ENCODE data around the gene OR10A4. TPM values are rescaled to one million over a fixed set of nuclear protein-coding genes. Genes with fewer than 3 reads are reported as not detected.
"Not testable (repeated sequence)": the region's sequence is repeated elsewhere in the genome, so short reads cannot be mapped to it uniquely, and the experiment has no call there.

OR10A4 gene
- polyA plus RNA-seq, 6 donors from 2014 or later: not detected

DNA sequence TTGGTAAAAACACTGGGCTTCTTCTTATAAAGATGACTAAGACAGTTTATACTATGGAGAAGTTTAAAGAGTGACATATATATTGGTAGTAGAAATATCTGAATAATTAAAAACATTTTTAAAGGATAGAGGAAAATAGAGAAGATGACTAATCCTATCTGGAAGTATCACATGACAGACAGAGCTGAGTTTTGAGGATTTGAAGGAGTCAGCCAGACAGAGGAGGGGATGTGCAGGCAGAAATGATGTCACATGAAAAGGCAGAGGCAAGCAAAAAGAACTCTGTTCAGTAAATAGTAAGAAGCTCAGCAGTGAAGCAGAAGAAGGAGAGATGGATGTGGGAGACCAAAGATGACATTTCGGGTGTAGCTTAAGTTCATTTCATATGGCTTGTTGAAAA lies 12.0 kb upstream of the OR10A4 start:
- H3K36me3 Mint-ChIP-seq: peaks cover 0 to 5% of the 10 kb centered on the region in 2 donors
- H3K4me3 Mint-ChIP-seq: no peak overlapping the region
- no peaks in the 10 kb centered on the region for H3K4me1 Mint-ChIP-seq
- ATAC-seq (ENCODE audit: low read depth in 2 of 2): no peak
- DNase-seq: no peak
- peaks cover 7 to 12% (median 8%) of the 10 kb centered on the region in 3 donors for H3K27me3 Mint-ChIP-seq
- no peak overlapping the region for H3K27ac Mint-ChIP-seq
- H3K9me3 Mint-ChIP-seq: peaks cover 3 to 11% (median 4%) of the 10 kb centered on the region in 7 donors

DNA sequence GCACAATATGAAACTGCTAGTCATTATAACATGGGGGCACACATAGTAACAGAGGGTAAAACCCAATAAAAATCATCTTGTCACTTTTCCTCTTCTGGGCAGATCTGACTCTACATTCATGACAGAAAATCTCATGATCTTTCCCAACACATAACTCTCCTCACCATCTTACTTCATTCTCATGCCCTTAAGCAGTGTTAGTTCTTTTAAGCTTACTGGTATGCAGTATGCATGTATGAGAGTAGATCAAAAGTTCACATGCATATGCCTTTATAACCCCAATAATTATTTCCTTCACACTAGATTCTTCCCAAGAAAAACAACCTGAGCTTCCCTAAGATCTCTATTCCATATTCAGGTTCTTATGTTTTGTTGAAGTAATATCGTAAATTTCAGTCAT lies 5.1 kb upstream of the OR10A4 start:
- no peaks in the 10 kb centered on the region for H3K9me3 Mint-ChIP-seq
- peaks cover 26 to 33% (median 27%) of the 10 kb centered on the region in 3 donors for H3K27me3 Mint-ChIP-seq
- H3K4me3 Mint-ChIP-seq: no peak overlapping the region
- ATAC-seq (ENCODE audit: low read depth in 2 of 2) (no peak), DNase-seq (no peak)
- H3K27ac Mint-ChIP-seq: no peak overlapping the region
- H3K36me3 Mint-ChIP-seq: no peaks in the 10 kb centered on the region
- H3K4me1 Mint-ChIP-seq: no peaks in the 10 kb centered on the region

DNA sequence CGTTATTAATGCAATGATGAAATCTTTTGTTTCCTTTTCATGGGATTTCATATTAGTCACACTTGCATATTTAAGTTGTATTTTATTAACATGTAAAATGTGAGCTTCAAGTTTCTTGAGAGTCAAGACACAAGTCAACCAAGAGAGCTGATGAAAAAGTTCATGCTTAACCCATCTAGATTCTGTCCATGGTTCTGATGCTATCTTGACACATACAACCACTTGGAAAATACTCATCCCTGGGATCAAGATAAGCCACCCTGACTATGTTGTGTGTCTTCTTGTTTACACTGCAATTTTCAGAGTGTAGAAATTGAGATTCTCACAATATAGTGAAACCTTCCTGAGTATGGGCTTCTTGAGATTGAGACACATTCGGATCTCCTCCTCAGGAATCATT lies 664 bp upstream of the OR10A4 start:
- no peaks in the 10 kb centered on the region for H3K4me1 Mint-ChIP-seq
- H3K27ac Mint-ChIP-seq: no peak overlapping the region
- ATAC-seq (ENCODE audit: low read depth in 2 of 2) (no peak), DNase-seq (no peak)
- peaks cover 23 to 27% (median 26%) of the 10 kb centered on the region in 3 donors for H3K27me3 Mint-ChIP-seq
- no peaks in the 10 kb centered on the region for H3K36me3 Mint-ChIP-seq
- H3K9me3 Mint-ChIP-seq: peaks cover 0 to 7% (median 3%) of the 10 kb centered on the region in 7 donors
- no peak overlapping the region for H3K4me3 Mint-ChIP-seq

DNA sequence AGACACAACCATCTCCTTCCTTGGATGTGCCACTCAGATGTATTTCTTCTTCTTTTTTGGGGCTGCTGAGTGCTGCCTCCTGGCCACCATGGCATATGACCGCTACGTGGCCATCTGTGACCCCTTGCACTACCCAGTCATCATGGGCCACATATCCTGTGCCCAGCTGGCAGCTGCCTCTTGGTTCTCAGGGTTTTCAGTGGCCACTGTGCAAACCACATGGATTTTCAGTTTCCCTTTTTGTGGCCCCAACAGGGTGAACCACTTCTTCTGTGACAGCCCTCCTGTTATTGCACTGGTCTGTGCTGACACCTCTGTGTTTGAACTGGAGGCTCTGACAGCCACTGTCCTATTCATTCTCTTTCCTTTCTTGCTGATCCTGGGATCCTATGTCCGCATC lies 489 bp downstream of the OR10A4 start:
- peaks cover 0 to 7% (median 3%) of the 10 kb centered on the region in 7 donors for H3K9me3 Mint-ChIP-seq
- no peak overlapping the region for H3K27ac Mint-ChIP-seq
- peaks cover 15 to 30% (median 28%) of the 10 kb centered on the region in 3 donors for H3K27me3 Mint-ChIP-seq
- ATAC-seq (ENCODE audit: low read depth in 2 of 2) (no peak), DNase-seq (no peak)
- H3K4me1 Mint-ChIP-seq: no peaks in the 10 kb centered on the region
- H3K4me3 Mint-ChIP-seq: no peak overlapping the region
- H3K36me3 Mint-ChIP-seq: no peaks in the 10 kb centered on the region

DNA sequence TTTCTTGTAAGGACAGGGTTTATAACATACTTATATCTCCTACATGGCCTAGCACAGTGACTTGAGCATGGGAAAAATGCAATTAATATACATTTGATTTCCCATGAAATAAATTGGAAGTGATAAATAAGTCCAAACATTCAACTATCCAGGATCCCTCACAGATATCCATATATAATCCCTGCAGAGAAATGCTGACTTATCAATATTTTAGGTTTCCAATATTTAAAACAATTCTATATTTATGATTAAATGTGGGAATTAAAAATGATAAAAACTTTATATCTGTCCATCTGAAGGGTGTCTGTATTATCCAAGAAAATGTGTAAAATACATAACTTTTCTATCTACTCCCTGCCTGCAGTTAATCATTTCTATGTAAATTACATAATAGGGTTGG lies 6.3 kb downstream of the OR10A4 start:
- Mint-ChIP-seq H3K9me3 (peaks cover 0 to 12% (median 4%) of the 10 kb centered on the region in 7 donors), H3K27me3 (peaks cover 10 to 35% (median 28%) of the 10 kb centered on the region in 3 donors), H3K4me1 (no peaks in the 10 kb centered on the region), H3K4me3 (no peak overlapping the region), H3K27ac (peak overlapping the region in 1 of 6 donors; percentile 27), H3K36me3 (no peaks in the 10 kb centered on the region)
- ATAC-seq (ENCODE audit: low read depth in 2 of 2) (no peak), DNase-seq (no peak)

DNA sequence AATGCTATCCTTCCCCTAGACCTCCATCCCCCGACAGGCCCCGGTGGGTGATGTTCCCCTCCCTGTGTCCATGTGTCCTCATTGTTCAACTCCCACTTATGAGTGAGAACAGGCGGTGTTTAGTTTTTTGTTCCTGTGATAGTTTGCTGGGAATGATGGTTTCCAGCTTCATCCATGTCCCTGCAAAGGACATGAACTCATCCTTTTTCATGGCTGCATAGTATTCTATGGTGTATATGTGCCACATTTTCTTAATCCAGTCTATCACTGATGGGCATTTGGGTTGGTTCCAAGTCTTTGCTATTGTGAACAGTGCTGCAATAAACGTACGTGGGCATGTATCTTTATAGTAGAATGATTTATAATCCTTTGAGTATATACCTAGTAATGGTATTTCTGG lies 11.3 kb downstream of the OR10A4 start:
- Mint-ChIP-seq H3K27me3 (peaks cover 18 to 31% (median 20%) of the 10 kb centered on the region in 3 donors), H3K9me3 (peaks cover 0 to 20% (median 8%) of the 10 kb centered on the region in 7 donors)
- H3K27ac Mint-ChIP-seq; ATAC-seq (ENCODE audit: low read depth in 2 of 2); H3K36me3 Mint-ChIP-seq; H3K4me3 Mint-ChIP-seq; H3K4me1 Mint-ChIP-seq; DNase-seq: not testable (repeated sequence)

DNA sequence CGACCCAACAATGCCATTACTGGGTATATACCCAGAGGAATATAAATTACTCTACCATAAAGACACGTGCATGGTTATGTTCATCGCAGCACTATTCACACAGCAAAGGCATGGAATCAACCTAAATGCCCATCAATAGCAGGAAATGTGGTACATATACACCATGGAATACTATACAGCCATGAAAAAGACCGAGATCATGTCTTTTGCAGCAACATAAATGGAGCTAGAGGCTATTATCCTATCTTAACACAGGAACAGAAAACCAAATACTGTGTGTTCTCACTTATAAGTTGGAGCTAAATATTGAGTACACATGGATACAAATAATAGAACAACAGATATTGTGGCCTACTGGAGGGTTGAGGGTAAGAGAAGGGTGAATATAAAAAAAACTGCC lies 12.4 kb downstream of the OR10A4 start:
- no peaks in the 10 kb centered on the region for H3K36me3 Mint-ChIP-seq
- H3K9me3 Mint-ChIP-seq: peaks cover 0 to 20% (median 8%) of the 10 kb centered on the region in 7 donors
- no peak overlapping the region for H3K4me3 Mint-ChIP-seq
- H3K27ac Mint-ChIP-seq: no peak overlapping the region
- DNase-seq (no peak), ATAC-seq (ENCODE audit: low read depth in 2 of 2) (no peak)
- no peaks in the 10 kb centered on the region for H3K4me1 Mint-ChIP-seq
- H3K27me3 Mint-ChIP-seq: peaks cover 16 to 27% (median 18%) of the 10 kb centered on the region in 3 donors

DNA sequence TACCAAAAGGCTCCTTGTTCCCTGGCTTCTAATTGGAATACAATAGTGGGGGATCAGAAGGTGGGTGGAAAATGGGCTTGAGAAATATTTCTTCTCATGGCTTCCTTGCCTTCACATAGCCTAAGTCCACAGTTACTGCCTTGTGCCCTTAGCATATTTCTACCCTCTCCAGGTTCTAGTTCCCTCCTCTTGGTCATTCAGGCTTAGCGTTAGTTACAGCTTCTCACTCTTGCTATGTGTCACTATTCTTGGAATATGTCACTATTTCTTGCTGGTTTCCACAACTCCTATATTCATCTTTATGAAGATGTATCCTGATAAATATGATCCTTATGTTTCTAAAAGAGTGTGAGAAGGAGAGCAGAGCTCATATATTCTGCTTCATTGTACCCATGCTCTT lies 13.4 kb downstream of the OR10A4 start:
- Mint-ChIP-seq H3K36me3 (no peaks in the 10 kb centered on the region), H3K9me3 (peaks cover 0 to 20% (median 8%) of the 10 kb centered on the region in 7 donors), H3K4me3 (no peak overlapping the region), H3K4me1 (no peaks in the 10 kb centered on the region), H3K27me3 (peaks cover 13 to 26% (median 15%) of the 10 kb centered on the region in 3 donors), H3K27ac (peak overlapping the region in 1 of 6 donors; percentile 1)
- DNase-seq (no peak), ATAC-seq (ENCODE audit: low read depth in 2 of 2) (no peak)

DNA sequence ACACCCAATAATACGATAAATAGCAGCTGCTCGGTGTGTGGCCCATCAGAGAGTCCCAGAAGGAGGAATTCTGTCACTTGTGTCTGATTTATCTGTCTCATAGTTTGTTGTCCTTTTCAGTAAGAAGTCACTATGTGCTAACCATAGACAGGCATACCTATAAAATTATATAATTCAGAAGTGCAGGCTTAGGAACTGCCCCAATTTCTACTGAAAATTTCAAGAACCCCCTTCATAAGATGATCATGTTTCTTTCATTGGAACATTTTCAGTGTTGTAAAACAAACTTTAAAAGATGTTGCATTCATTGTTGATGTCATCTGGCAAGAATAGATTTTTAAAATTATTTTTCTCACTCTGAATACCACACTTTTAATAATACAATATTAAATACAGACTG lies 16.0 kb downstream of the OR10A4 start, which contains the start of gene OR2D2:
OR2D2 (minus strand) TSS at position 101 of the 400 bp plus-strand sequence; CDS start at position 101, 0 bp downstream.
- H3K9me3 Mint-ChIP-seq: peaks cover 0 to 13% (median 12%) of the 10 kb centered on the region in 7 donors
- H3K27me3 Mint-ChIP-seq: peaks cover 13 to 26% (median 15%) of the 10 kb centered on the region in 3 donors
- DNase-seq (no peak), ATAC-seq (ENCODE audit: low read depth in 2 of 2) (no peak)
- peak within 1 kb of the TSS in 1 of 6 donors; percentile 44 for H3K27ac Mint-ChIP-seq
- H3K4me1 Mint-ChIP-seq: no peaks in the 10 kb centered on the region
- no peaks in the 10 kb centered on the region for H3K36me3 Mint-ChIP-seq
- no peak within 1 kb of the TSS for H3K4me3 Mint-ChIP-seq

DNA sequence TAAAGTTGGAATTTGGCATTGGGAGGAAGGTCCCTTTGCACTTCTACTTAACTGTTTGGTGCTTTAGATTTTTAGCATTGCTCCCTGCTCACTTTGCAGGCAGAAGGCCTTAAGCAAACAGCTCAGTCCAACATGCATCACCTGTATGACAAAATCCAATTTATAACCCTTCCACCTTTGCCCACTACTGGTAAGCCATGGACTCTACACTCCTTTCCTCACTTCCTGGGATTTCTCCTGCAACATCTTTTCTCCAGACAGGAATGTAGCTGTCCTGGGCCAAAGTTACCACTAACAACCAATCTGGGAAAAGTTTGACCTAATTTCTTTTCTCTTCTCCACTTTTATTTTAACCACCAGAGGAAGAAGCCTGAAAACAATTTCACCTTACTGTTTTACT lies 17.7 kb downstream of the OR10A4 start:
- peaks cover 21 to 42% (median 25%) of the 10 kb centered on the region in 3 donors for H3K27me3 Mint-ChIP-seq
- ATAC-seq (ENCODE audit: low read depth in 2 of 2) (no peak), DNase-seq (no peak)
- H3K36me3 Mint-ChIP-seq: no peaks in the 10 kb centered on the region
- peaks cover 0 to 7% (median 4%) of the 10 kb centered on the region in 7 donors for H3K9me3 Mint-ChIP-seq
- no peak overlapping the region for H3K27ac Mint-ChIP-seq
- no peaks in the 10 kb centered on the region for H3K4me1 Mint-ChIP-seq
- H3K4me3 Mint-ChIP-seq: no peak overlapping the region

DNA sequence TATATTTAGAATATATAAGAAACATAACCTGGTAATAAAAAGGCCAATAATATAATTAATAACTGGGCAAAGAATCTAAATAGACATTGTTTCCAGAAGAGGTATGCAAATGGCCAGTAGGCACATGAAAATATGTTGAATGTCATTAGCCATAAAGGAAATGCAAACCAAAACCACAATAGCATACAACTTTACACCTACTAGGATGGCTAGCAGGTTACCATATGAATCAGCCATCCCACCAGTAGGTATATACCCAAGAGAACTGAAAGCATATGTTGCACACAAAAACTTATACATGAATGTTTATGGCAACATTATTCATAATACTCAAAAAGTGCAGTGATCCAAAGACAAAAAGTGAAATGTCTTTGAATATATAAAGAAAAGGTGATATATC lies 18.6 kb downstream of the OR10A4 start:
- Mint-ChIP-seq H3K27me3 (peaks cover 21 to 44% (median 27%) of the 10 kb centered on the region in 3 donors), H3K9me3 (peaks cover 0 to 4% (median 0%) of the 10 kb centered on the region in 7 donors), H3K36me3 (no peaks in the 10 kb centered on the region), H3K27ac (no peak overlapping the region), H3K4me1 (no peaks in the 10 kb centered on the region), H3K4me3 (no peak overlapping the region)
- ATAC-seq (ENCODE audit: low read depth in 2 of 2) (no peak), DNase-seq (no peak)

DNA sequence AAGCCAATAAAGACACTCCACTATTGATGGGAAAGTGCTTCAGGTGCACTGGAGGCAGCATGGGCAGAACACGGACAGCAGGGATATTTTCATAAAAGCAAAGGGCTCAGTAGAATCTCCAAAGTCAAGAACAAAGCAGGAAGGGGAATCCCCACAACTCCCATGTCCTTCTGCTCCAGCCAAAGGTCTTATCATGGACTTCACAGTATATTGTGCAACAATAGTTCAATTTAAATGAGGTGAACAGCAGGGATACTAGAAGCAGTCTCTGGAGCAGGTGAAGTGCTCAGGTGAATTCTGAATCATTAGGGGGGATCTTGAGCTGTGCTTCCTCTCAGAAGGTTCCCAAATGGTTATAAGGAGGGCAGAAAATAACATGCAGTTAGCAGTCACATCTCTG lies 22.5 kb downstream of the OR10A4 start:
- no peaks in the 10 kb centered on the region for H3K4me1 Mint-ChIP-seq
- no peaks in the 10 kb centered on the region for H3K36me3 Mint-ChIP-seq
- H3K27me3 Mint-ChIP-seq: peaks cover 5 to 27% (median 22%) of the 10 kb centered on the region in 3 donors

DNA sequence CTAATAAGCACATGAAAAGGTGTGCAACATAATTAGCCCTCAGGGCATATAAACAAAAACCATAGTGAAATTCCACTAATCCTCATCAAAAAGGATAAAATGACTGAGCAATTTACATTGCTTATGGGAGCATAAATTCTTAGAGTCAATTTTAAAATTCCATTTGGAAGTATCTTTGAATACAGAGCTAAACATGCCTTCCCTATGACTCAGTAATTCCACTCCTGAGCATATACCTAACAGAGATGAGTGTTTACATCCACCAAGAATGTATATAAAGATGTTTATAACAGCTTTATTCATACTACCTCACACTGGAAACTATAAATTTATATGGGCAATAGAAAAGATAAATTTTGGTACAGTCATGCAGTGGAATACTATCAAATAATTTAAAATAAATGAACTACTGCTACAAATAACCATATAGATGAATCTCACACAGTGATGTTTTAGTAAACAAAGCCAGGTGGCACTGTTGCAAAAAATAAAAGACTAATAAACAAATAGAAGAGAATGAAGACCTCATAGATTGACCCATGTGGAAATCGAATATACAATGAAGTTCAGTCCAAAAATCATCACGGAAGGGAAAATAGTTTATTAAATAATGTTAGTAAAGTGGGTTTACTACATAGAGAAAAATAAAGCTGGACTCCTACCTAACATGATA lies 24.0 kb downstream of the OR10A4 start:
- no peaks in the 10 kb centered on the region for H3K4me1 Mint-ChIP-seq
- no peaks in the 10 kb centered on the region for H3K36me3 Mint-ChIP-seq
- H3K27me3 Mint-ChIP-seq: peaks cover 6 to 27% (median 22%) of the 10 kb centered on the region in 3 donors
- H3K27ac Mint-ChIP-seq: no peak overlapping the region
- ATAC-seq (ENCODE audit: low read depth in 2 of 2): no peak
- peaks cover 0 to 3% (median 0%) of the 10 kb centered on the region in 7 donors for H3K9me3 Mint-ChIP-seq
- no peak overlapping the region for H3K4me3 Mint-ChIP-seq
- DNase-seq: no peak

More for the DNA sequence above, 22.5 kb downstream of the OR10A4 start:
- ATAC-seq (ENCODE audit: low read depth in 2 of 2): no peak
- DNase-seq: no peak
- H3K9me3 Mint-ChIP-seq: peaks cover 0 to 4% (median 0%) of the 10 kb centered on the region in 7 donors
- H3K27ac Mint-ChIP-seq: no peak overlapping the region
- H3K4me3 Mint-ChIP-seq: no peak overlapping the region

DNA sequence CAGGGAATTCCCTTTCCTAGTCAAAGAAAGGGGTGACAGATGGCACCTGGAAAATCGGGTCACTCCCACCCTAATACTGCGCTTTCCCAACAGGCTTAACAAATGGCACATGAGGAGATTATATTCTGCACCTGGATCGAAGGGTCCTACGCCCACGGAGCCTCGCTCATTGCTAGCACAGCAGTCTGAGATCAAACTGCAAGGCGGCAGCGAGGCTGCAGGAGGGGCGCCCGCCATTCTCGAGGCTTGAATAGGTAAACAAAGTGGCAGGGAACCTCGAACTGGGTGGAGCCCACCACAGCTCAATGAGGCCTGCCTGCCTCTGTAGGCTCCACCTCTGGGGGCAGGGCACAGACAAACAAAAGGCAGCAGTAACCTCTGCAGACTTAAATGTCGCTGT lies 28.4 kb downstream of the OR10A4 start:
- H3K27me3 Mint-ChIP-seq; H3K9me3 Mint-ChIP-seq; DNase-seq; ATAC-seq (ENCODE audit: low read depth in 2 of 2); H3K36me3 Mint-ChIP-seq; H3K27ac Mint-ChIP-seq; H3K4me3 Mint-ChIP-seq; H3K4me1 Mint-ChIP-seq: not testable (repeated sequence)
